Activated CD8-positive, alpha-beta memory T cell treated with anti-CD3 and anti-CD28 coated beads for 48 hours (primary cell): ENCODE results near the gene BMERB1.
"Not testable (repeated sequence)": the region's sequence is repeated elsewhere in the genome, so short reads cannot be mapped to it uniquely, and the experiment has no call there.

ENCODE experiments used
- DNase-seq, 3 experiments: peaks; one replicate each; pipeline ENCODE4 v3.0.0-alpha.2; 2020; ENCODE audit warnings: low read depth in 2 of 3, low spot score in 2 of 3

The BMERB1 gene

GRCh38 chr16:15422222-15422621 is 12.2 kb upstream of the BMERB1 start:
- no peak for DNase-seq

GRCh38 chr16:15425861-15426260 is 8.5 kb upstream of the BMERB1 start:
- DNase-seq: no peak

GRCh38 chr16:15426796-15427195 is 7.6 kb upstream of the BMERB1 start:
- no peak for DNase-seq

- DNase-seq: no peak
Measured at GRCh38 chr16:15427648-15428239, 6.6 kb upstream of the BMERB1 start.

- DNase-seq: not testable (repeated sequence)
Measured at GRCh38 chr16:15430884-15431283, 3.5 kb upstream of the BMERB1 start.

DNA sequence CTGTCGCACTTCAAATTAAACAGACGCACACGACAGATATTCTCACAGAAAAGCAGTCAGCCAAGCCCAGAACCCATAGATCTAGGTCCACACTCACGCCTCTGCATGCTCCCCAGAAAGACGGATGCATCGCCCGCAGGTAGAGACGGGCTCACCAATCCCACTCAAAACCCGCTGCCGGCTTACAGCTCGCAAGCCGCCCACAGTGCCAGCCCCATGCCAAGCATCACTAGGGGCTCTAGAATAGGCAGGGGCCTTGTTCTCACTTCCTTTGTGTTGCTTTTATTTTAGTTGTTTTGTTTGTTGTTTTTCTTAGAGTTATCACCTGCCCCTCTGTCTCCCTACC is 336 bp upstream of the BMERB1 start:
- DNase-seq: no peak

GRCh38 chr16:15435216-15435864 is 952 bp downstream of the BMERB1 start:
- DNase-seq: no peak

DNA sequence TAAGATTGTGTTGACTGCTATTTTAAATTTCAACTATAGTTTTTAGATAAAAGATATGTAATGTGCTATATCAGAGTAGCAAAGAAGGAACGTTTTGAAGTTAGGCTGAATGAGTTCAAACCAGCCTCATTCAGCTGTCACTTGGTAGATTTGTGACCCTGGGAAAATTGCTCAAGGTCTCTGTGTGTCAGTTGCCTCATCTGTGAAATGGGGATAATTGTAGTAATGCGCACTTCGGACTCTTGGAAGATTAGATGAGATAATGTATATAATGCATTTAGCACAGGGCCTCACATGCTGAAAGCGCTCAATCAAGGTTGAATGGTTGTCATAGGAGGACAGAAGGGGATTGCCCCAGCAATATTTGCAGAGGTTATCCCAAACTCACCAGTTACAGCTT is 4.7 kb downstream of the BMERB1 start:
- DNase-seq: no peak

DNA sequence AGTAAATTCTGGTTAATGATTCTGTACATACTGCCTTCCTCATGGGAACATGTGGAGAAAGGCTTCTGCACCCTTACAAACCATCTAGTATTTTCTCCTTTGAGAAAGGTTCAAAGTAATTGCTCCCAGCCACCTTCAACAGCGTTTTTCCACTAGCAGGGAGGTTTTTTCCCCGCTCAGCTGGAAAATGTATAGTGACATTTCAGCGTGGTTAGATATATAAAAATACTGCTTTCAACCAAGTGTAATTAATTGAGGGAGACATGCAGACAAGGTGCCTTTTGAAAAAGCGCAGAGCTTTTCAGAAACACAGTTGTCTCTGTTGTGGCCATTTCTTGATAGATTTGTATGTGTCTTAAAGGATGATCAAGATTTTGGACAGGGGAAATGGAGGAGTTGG is 5.1 kb downstream of the BMERB1 start:
- no peak for DNase-seq

DNA sequence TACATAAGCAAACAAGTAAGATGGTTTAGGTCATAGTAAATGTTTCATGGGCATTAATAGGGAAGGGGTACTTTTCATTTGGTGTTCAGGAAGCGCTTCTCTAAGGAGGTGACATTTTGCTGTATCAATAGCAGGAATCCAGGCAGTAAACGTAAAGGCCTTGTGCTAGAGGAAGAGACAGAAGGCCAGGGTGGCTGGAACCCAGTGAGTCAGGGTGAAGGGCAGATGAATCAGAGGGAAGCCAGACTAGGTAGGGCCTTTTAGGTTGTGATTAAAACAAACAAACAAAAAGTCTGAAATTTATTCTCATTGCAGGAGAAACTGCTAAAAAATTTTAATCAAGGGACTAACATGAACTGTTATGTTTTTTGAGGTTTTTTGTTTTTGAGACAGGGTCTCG is 6.5 kb downstream of the BMERB1 start:
- DNase-seq: no peak

DNA sequence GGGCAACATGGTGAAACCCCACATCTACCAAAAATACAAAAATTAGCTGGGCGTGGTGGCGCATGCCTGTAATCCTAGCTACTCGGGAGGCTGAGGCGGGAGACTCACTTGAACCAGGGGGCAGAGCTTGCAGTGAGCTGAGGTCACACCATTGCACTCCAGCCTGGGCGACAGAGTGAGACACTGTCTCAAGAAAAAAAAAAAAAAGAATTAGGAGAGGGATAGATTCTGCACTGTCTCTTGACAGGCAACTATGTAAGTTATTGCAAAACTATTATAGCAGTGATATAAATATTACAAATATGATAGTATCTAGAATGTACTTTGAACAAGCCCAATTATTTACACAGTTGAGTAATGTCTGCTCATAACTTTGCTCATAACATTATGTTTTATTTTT is 7.8 kb downstream of the BMERB1 start:
- not testable (repeated sequence) for DNase-seq

GRCh38 chr16:15443753-15444152 is 9.4 kb downstream of the BMERB1 start:
- DNase-seq: no peak

GRCh38 chr16:15444264-15444663 is 9.9 kb downstream of the BMERB1 start:
- no peak for DNase-seq

DNA sequence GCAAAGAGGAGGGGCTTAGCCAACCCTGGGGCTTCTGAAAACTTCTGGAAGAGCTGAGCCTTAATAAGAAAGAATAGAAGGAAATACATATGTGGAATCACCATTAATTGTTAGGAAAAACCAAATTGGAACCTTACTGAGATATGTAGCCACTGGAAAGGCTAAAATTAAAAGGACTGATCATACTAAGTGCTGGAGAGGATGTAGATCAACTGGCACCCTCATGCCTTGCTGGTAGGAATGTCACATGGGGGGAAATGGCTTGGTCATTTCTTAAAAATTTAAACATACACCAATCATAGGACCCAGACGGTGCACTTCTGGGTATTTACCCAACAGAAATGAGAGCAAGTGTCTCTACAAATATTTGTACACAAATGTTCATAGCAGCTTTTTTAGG is 11.1 kb downstream of the BMERB1 start:
- DNase-seq: no peak

DNA sequence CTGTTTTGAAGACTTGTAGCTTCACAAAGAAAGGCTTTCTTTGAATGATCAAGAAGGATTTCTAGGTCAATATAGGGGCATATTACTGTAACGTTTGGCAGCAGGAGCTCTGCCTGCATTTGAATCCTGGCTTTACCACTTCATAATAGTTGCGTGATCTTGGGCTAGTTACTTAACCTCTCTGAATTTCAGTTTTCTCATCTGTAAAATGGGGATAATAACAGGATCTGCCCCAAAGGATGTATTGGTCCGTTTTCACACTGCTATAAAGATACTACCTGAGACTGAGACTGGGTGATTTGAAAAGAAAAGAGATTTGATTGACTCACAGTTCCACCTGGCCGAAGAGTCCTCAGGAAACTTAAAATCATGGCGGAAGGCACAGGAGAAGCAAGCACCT is 12.5 kb downstream of the BMERB1 start:
- DNase-seq: no peak

DNA sequence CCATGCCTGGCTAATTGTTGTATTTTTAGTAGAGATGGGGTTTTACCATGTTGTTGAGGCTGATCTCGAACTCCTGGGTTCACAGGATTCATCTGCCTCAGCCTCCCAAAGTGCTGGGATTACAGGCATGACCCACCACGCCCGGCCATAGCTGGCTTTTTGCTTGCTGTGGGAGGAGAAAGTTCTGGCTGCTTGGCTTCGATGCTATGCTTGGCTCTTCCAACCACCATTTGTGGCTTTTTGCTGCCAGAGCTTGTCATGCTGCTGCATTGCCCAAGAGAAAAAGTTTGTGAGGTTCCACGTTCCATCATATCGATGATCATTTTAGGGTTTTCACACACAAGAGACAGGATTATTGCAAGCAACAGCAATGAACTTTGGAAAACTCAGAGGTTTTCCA is 16.2 kb downstream of the BMERB1 start:
- DNase-seq: no peak

DNA sequence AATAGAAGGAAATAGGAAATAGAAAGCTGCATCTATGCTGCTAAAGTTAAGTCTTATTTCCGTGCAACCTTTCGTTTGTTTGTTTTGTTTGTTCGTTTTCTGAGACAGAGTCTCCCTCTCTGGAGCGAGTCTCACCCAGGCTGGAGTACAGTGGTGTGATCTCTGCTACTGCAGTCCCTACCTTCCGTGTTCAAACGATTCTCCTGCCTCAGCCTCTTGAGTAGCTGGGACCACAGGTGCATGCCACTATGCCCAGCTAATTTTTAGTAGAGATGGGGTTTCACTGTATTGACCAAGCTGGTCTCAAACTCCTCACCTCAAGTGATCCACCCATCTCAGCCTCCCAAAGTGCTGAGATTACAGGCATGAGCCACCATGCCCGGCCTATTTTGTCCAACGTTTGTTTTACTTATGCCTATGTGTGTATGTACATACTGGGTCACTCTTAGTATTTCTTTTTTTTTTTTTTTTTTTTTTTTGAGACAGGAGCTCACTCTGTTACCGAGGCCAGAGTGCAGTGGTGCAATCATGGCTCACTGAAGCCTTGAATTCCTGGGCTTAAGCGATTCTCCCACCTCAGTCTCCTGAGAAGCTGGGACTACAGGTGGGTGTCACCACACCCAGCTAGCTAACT is 16.8 kb downstream of the BMERB1 start:
- DNase-seq: no peak

DNA sequence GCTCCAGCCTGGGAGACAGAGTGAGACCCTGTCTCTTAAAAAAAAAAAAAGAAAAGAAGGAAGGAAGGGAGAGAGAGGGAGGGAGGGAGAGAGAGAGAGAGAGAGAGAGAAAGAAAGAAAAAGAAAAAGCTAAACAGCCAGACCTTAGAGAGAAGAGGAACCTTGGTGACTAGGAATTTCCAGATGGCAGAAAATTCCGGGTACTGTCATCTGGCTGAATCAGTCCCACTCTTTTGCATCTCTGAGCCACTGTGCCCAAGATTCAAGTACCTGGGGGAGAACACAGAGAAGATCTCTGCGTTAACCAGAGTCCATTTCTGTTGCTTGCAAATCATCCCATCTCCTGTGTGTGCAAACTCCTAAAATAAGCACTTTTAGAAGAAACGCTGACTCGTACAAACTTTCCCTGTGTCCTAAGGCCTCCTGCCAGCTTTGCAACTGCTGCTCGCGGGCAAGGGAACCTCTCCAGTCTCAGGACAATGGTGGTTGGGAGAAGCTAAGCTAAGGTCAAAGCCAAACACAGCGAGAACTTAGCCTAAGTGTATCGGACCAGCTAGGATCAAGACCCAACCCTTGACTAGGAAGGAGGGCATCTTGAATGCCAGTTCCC is 18.0 kb downstream of the BMERB1 start:
- no peak for DNase-seq

DNA sequence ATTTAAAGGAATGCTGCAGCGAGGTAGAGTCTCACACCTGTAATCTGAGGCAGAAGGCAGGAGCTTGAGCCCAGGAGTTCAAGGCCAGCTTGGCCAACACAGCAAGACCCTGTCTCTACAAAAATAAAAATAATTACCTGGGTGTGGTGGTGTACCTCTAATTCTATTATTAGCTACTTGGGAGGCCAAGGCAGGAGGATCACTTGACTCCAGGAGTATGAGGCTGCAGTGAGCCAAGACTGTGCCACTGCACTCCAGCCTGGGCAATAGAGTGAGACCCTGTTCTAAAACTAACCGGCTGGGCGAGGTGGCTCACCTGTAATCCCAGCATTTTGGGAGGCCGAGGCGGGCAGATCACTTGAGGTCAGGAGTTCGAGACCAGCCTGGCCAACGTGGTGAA is 18.9 kb downstream of the BMERB1 start:
- DNase-seq: not testable (repeated sequence)

- DNase-seq: not testable (repeated sequence)
Measured at GRCh38 chr16:15454933-15455332, 20.5 kb downstream of the BMERB1 start.

GRCh38 chr16:15457400-15457799 is 23.0 kb downstream of the BMERB1 start:
- no peak for DNase-seq

DNA sequence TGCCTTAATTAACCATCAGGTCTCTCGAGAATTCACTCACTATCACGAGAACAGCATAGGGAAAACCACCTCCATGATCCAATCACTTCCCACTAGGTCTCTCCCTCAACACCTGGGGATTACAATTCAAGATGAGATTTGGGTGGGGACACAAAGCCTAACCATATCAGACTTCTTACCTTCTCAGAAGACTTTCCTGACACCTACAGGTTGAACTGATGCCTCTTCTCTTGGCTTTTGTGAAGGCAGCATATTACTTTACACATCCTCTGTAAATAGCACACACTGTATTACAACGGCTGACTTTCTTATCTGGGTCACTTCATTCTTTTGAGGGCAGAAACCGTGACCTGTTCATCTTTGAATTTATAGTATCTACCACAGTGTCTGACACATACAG is 23.6 kb downstream of the BMERB1 start:
- no peak for DNase-seq
